K562 (cell line): ENCODE data around the gene GBF1. TPM values are rescaled to one million over a fixed set of nuclear protein-coding genes. Genes with fewer than 3 reads are reported as not detected.
A peak's percentile ranks its signal among the peaks of the same experiment; 100 is the strongest.

ENCODE experiments used
- ATAC-seq: fragments of 200-7000 bp; cut with Tn5 transposase; 3 replicates; pipeline ENCODE4 v1.9.1; 2020; ENCODE audit warnings: moderate library complexity
- BruUV-seq: library from RNA; stranded (reverse); fragments of 400-500 nt; replicated peaks from 2 replicates; lab custom pipeline; 2021; lab: Mats Ljungman, UMichigan
- CTCF ChIA-PET: fragments of 300-600 bp; formaldehyde crosslinking; extraction: SDS; loops from one replicate; lab custom pipeline; 2021; ENCODE audit warnings: low intra/inter-chr PET ratio; lab: Yijun Ruan, JAX
- POLR2A ChIA-PET: fragments of 300-600, 350-650 bp; sonication (Branson Sonifier 250); formaldehyde crosslinking; extraction: SDS; loops from one replicate; lab custom pipeline; 2021; ENCODE audit warnings: antibody characterized with exemption, inconsistent platforms; lab: Yijun Ruan, JAX
- DNase-seq, 4 experiments: peaks; one replicate each; pipeline versions ENCODE4 v3.0.0 to v3.0.0-alpha.2; 2011 to 2018; ENCODE audit warnings: low spot score in 3 of 4, mixed read lengths in 3 of 4; ENCODE audit errors: extremely low read depth in 1 of 4
- FAIRE-seq: peaks from 2 replicates; lab custom pipeline; 2011; peaks lifted over from hg19 to GRCh38; lab: Jason Lieb, UNC
- H2AFZ ChIP-seq: 2 replicates; pipeline ENCODE4 v1.6.0; 2011; ENCODE audit warnings: low read depth, low read length, control low read depth, inconsistent platforms
- H3K27ac ChIP-seq: fragments of 200-600 bp; 3 replicates; pipeline ENCODE4 v1.8.0; 2011; ENCODE audit warnings: low read depth, mild to moderate bottlenecking, control low read depth, inconsistent platforms, low read length, moderate library complexity, mixed read lengths; ENCODE audit errors: extremely low read depth
- H3K27me3 ChIP-seq, 2 experiments: fragments of 300-600 bp in 1 of 2; 2 replicates in 1 of 2; 3 replicates in 1 of 2; pipeline versions ENCODE4 v1.6.0 to v1.8.0; 2011; ENCODE audit warnings: inconsistent platforms in 2 of 2, low read length in 2 of 2, mild to moderate bottlenecking in 1 of 2, mixed read lengths in 1 of 2, moderate library complexity in 1 of 2; ENCODE audit not compliant: control insufficient read depth in 2 of 2, insufficient read depth in 2 of 2
- H3K36me3 ChIP-seq: fragments of 300-600 bp; 3 replicates; pipeline ENCODE4 v1.8.0; 2011; ENCODE audit warnings: mild to moderate bottlenecking, low read length, inconsistent platforms; ENCODE audit not compliant: control insufficient read depth, insufficient read depth
- H3K4me1 ChIP-seq, 2 experiments: fragments of 200-600 bp in 1 of 2; replicated peaks in 1 of 2; 2 replicates in 1 of 2; 3 replicates in 1 of 2; pipeline versions ENCODE4 v1.5.1 to v1.8.0; 2011; ENCODE audit warnings: inconsistent platforms in 2 of 2, low read length in 2 of 2, mild to moderate bottlenecking in 1 of 2, mixed read lengths in 1 of 2, moderate library complexity in 1 of 2; ENCODE audit not compliant: control insufficient read depth in 2 of 2, insufficient read depth in 2 of 2
- H3K4me2 ChIP-seq: 2 replicates; pipeline ENCODE4 v1.6.1; 2011; ENCODE audit warnings: low read length, control low read depth, inconsistent platforms, mixed read lengths; ENCODE audit not compliant: insufficient read depth
- H3K4me3 ChIP-seq: fragments of 200-600 bp; sonication (generic), shearing (Covaris generic); 2 replicates; pipeline ENCODE4 v1.5.1; 2016; ENCODE audit warnings: control low read depth, inconsistent platforms
- H3K79me2 ChIP-seq: fragments of 200-600 bp; 3 replicates; pipeline ENCODE4 v1.8.0; 2011; ENCODE audit warnings: low read length, inconsistent platforms; ENCODE audit not compliant: control insufficient read depth, insufficient read depth
- H3K9ac ChIP-seq, 2 experiments: 2 replicates each; pipeline versions ENCODE4 v1.6.0 to v1.6.1; 2011; ENCODE audit warnings: low read depth in 2 of 2, low read length in 2 of 2, control low read depth in 1 of 2, inconsistent platforms in 1 of 2, mild to moderate bottlenecking in 1 of 2, mixed read lengths in 1 of 2; ENCODE audit not compliant: insufficient read depth in 1 of 2
- H3K9me1 ChIP-seq: one replicate; pipeline ENCODE4 v1.6.0; 2011; ENCODE audit warnings: inconsistent platforms, mild to moderate bottlenecking, low read length, moderate library complexity; ENCODE audit not compliant: control insufficient read depth, insufficient read depth
- H3K9me3 ChIP-seq: replicated peaks from 2 replicates; pipeline ENCODE4 v1.5.1; 2011; ENCODE audit warnings: low read depth, low read length, inconsistent platforms; ENCODE audit not compliant: control insufficient read depth, insufficient read depth
- H4K20me1 ChIP-seq: replicated peaks from 2 replicates; pipeline ENCODE4 v1.6.1; 2011; ENCODE audit warnings: low read length, inconsistent platforms, mixed read lengths; ENCODE audit not compliant: control insufficient read depth, insufficient read depth
- ARID3A ChIP-seq: IDR thresholded peaks from 2 replicates; pipeline ENCODE4 v1.6.1; 2012; ENCODE audit warnings: low read depth, low read length, improper control_type of control experiment, borderline replicate concordance
- CHD4 ChIP-seq: fragments of 200-600 bp; sonication (generic); IDR thresholded peaks from 3 replicates; pipeline ENCODE4 v1.6.1; 2012; ENCODE audit warnings: low read depth, mild to moderate bottlenecking, mixed read lengths, low read length, inconsistent platforms; ENCODE audit not compliant: insufficient read depth, insufficient replicate concordance, poor library complexity, severe bottlenecking
- JUND ChIP-seq, 2 experiments: IDR thresholded peaks; 2 replicates in 1 of 2; 3 replicates in 1 of 2; pipeline ENCODE4 v1.6.1; 2011; ENCODE audit warnings: borderline replicate concordance in 2 of 2, low read depth in 2 of 2, low read length in 2 of 2, improper control_type of control experiment in 1 of 2, missing biosample characterization in 1 of 2, missing genetic modification characterization in 1 of 2, missing genetic modification reagents in 1 of 2
- NCOA4 ChIP-seq: fragments of 450-650 bp; IDR thresholded peaks from 2 replicates; pipeline ENCODE4 v1.6.1; 2018; ENCODE audit warnings: mild to moderate bottlenecking; ENCODE audit not compliant: partially characterized antibody
- NR3C1 ChIP-seq: sonication (generic); formaldehyde crosslinking; IDR thresholded peaks from 2 replicates; pipeline ENCODE4 v1.8.1; 2022; ENCODE audit warnings: missing genetic modification reagents
- RBM15 ChIP-seq: fragments of 200-400 bp; formaldehyde crosslinking; IDR thresholded peaks from 2 replicates; pipeline ENCODE4 v1.6.1; 2018; ENCODE audit warnings: mild to moderate bottlenecking, low read length, moderate library complexity; ENCODE audit not compliant: insufficient read depth
- TSC22D4 ChIP-seq: fragments of 450-650 bp; IDR thresholded peaks from 2 replicates; pipeline ENCODE4 v1.6.1; 2016; ENCODE audit warnings: missing genetic modification characterization, missing biosample characterization, control low read depth
- WGBS: fragments of 100-300 bp; shearing (Covaris generic); methylation state at CpG from one replicate; pipeline ENCODE4 v1.1.6; 2016; ENCODE audit warnings: low coverage, mixed read lengths; ENCODE audit not compliant: insufficient coverage; ENCODE audit errors: missing lambda C conversion rate; 5-methylcytosine and 5-hydroxymethylcytosine counted together
- in situ Hi-C: fragments of 300-500 bp; cut with MboI; formaldehyde crosslinking; loops from 4 replicates; pipeline ENCODE4 v1.15.0; 2018; ENCODE audit warnings: inconsistent platforms, mixed read lengths
- intact Hi-C: fragments of 100-400 bp; cut with micrococcal nuclease; formaldehyde crosslinking; loops from 2 replicates; pipeline ENCODE4 v1.14.2; 2022
- polyA plus RNA-seq, 8 experiments: library from polyadenylated mRNA; depleted of rRNA in 4 of 8; stranded (reverse) in 5 of 8; unstranded in 3 of 8; fragments of >200 nt; fragmentation: Nextera tagmentation in 2 of 8; fragmentation: Illumina TruSeq in 1 of 8; extraction: Ambion mirVana in 2 of 8; extraction: Trizol in 1 of 8; gene quantifications; 2 replicates each; pipeline versions ENCODE4 v1.2.1 to v1.2.3, GENCODE V29; 2011 to 2014; ENCODE audit warnings: inconsistent platforms in 1 of 8, missing spikeins in 1 of 8
- total RNA-seq, 7 experiments: library from RNA; depleted of rRNA in 6 of 7; stranded (reverse); fragments of >200 nt in 6 of 7; fragmentation: Illumina TruSeq in 2 of 7; extraction: Trizol in 2 of 7; gene quantifications; 2 replicates each; pipeline versions ENCODE4 v1.2.1 to v1.2.3, GENCODE V29; 2011 to 2021; ENCODE audit warnings: low replicate concordance in 1 of 7
- TF ChIP-seq, protein P1 (sequence below): fragments of 250-450 bp; sonication (Bioruptor Pico); IDR thresholded peaks from 2 replicates; pipeline ENCODE4 v1.8.0; 2021; ENCODE audit warnings: moderate library complexity, mild to moderate bottlenecking, inconsistent platforms
- TF ChIP-seq, protein P2 (sequence below): sonication (generic); formaldehyde crosslinking; IDR thresholded peaks from 2 replicates; pipeline ENCODE4 v1.8.1; 2023; ENCODE audit warnings: mild to moderate bottlenecking, missing genetic modification reagents

The GBF1 gene
- total and polyA plus RNA-seq, 9 of the 15 experiments (the other 6 are each of a cell fraction or from before 2014, with no cell fraction given): 0.69 to 28.0 (median 10.3) TPM

DNA sequence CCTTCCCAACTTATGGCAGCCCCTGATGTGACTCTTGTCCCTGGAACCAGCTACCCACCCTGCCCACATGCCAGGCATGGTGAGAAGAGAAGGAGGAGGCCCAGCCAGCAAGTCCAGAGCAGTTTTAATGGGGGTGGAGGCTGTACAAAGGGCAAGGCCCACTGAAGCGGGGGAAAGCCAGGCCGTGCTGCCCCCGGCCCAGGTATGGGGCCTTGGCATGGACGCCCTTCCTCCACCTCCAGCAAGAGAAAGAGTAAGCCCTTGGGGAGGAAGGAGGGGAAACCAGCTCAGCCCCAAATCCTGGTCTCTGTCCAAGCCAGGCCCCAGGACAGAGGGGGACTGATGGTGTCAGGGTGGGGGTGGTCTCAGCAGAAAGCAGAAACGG, 157.2 kb downstream of the GBF1 start:
- no peak for ATAC-seq
- WGBS: 90% methylated on average over 2 of the region's 5 CpGs
- no peak overlapping the region for H3K4me2 ChIP-seq
- no peak overlapping the region for H3K27ac ChIP-seq
- H4K20me1 ChIP-seq: no peaks in the 10 kb centered on the region
- no peak for DNase-seq
- H3K79me2 ChIP-seq: no peaks in the 10 kb centered on the region
- H3K9me1 ChIP-seq: no peaks in the 10 kb centered on the region
- in situ Hi-C loops (no loop called here), intact Hi-C loops (no loop called here)
- no peak overlapping the region for H3K4me3 ChIP-seq
- no TSS peak for BruUV-seq
- peaks cover 11% of the 10 kb centered on the region; the same call in 1 of the 3 replicates for H3K36me3 ChIP-seq
- CTCF ChIA-PET: no interaction called here
- H2AFZ ChIP-seq: no peak overlapping the region
- no peaks in the 10 kb centered on the region for H3K27me3 ChIP-seq
- peaks cover 8 to 50% of the 10 kb centered on the region in 2 experiments; a peak in 4 of 5 replicates for H3K4me1 ChIP-seq
- H3K9ac ChIP-seq: no peak overlapping the region
- TF ChIP-seq NR3C1 (CRISPR knock-in tag): no peak
- TF ChIP-seq, protein P1, sequence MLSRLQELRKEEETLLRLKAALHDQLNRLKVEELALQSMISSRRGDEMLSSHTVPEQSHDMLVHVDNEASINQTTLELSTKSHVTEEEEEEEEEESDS (CRISPR knock-in tag): no peak
- no peak for TF ChIP-seq RBM15
- FAIRE-seq: no peak
- POLR2A ChIA-PET: interaction anchor here (1.0 kb wide), 1 partner anchor 49 kb away, joined by 3 read pairs; the partner anchor contains the start of gene C10orf95
- H3K9me3 ChIP-seq: no peaks in the 10 kb centered on the region

GRCh38 chr10:102403115-102403514, 157.8 kb downstream of the GBF1 start:
- no peaks in the 10 kb centered on the region for H4K20me1 ChIP-seq
- H3K4me2 ChIP-seq: no peak overlapping the region
- POLR2A ChIA-PET: interaction anchor here (0.6 to 2.4 kb wide), 4 partner anchors 10 to 243 kb away, joined by 3 to 8 read pairs (median 4); partner anchors contain the start of gene FBXL15
- in situ Hi-C loops: no loop called here
- DNase-seq (no peak), FAIRE-seq (no peak), ATAC-seq (no peak)
- intact Hi-C loops: no loop called here
- CTCF ChIA-PET: no interaction called here
- BruUV-seq: no TSS peak
- H3K79me2 ChIP-seq: no peaks in the 10 kb centered on the region
- H2AFZ ChIP-seq: no peak overlapping the region
- H3K4me1 ChIP-seq: peaks cover 6 to 51% of the 10 kb centered on the region in 2 experiments; a peak in 3 of 5 replicates
- peaks cover 7% of the 10 kb centered on the region; the same call in 1 of the 3 replicates for H3K36me3 ChIP-seq
- no peaks in the 10 kb centered on the region for H3K9me1 ChIP-seq
- no peaks in the 10 kb centered on the region for H3K9me3 ChIP-seq
- no peak overlapping the region for H3K27ac ChIP-seq
- 77% methylated on average over 6 of the region's 13 CpGs for WGBS
- no peak overlapping the region for H3K9ac ChIP-seq
- no peak overlapping the region for H3K4me3 ChIP-seq
- peaks cover 0 to 5% of the 10 kb centered on the region in 2 experiments; a peak in 2 of 5 replicates for H3K27me3 ChIP-seq
- TF ChIP-seq NCOA4 (no peak), CHD4 (no peak), JUND (IDR thresholded peaks at IDR 0.05; ENCODE audit: borderline replicate concordance, low read depth, low read length) (no peak), JUND (tag; IDR thresholded peaks at IDR 0.05; ENCODE audit: borderline replicate concordance, low read depth, low read length) (no peak), ARID3A (no peak), TSC22D4 (tag) (no peak)
- TF ChIP-seq, protein P2, sequence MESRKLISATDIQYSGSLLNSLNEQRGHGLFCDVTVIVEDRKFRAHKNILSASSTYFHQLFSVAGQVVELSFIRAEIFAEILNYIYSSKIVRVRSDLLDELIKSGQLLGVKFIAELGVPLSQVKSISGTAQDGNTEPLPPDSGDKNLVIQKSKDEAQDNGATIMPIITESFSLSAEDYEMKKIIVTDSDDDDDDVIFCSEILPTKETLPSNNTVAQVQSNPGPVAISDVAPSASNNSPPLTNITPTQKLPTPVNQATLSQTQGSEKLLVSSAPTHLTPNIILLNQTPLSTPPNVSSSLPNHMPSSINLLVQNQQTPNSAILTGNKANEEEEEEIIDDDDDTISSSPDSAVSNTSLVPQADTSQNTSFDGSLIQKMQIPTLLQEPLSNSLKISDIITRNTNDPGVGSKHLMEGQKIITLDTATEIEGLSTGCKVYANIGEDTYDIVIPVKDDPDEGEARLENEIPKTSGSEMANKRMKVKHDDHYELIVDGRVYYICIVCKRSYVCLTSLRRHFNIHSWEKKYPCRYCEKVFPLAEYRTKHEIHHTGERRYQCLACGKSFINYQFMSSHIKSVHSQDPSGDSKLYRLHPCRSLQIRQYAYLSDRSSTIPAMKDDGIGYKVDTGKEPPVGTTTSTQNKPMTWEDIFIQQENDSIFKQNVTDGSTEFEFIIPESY: 0 out of 2 replicates have a peak, but pooled peaks have one; percentile 50
